Endothelial cell of umbilical vein (primary cell): ENCODE data around the gene KMT2C. TPM values are rescaled to one million over a fixed set of nuclear protein-coding genes. Genes with fewer than 3 reads are reported as not detected.
"Not testable (repeated sequence)": the region's sequence is repeated elsewhere in the genome, so short reads cannot be mapped to it uniquely, and the experiment has no call there.

Experiments
- BruUV-seq: library from RNA; stranded (reverse); fragments of 400-500 nt; replicated peaks from 2 replicates; lab custom pipeline; 2021; lab: Mats Ljungman, UMichigan
- CTCF ChIA-PET: fragments of 300-600, 350-600 bp; sonication (Branson Sonifier 250); formaldehyde crosslinking; loops from one replicate; lab custom pipeline; 2021; ENCODE audit warnings: antibody characterized with exemption, inconsistent platforms; lab: Charles Lee
- POLR2A ChIA-PET: fragments of 300-600, 350-600 bp; sonication (Branson Sonifier 250); formaldehyde crosslinking; loops from one replicate; lab custom pipeline; 2021; ENCODE audit warnings: antibody characterized with exemption, inconsistent platforms; lab: Charles Lee
- DNase-seq: peaks from one replicate; pipeline ENCODE4 v3.0.0-alpha.2; 2011; ENCODE audit warnings: low read depth, low spot score
- FAIRE-seq: peaks from 2 replicates; lab custom pipeline; 2011; peaks lifted over from hg19 to GRCh38; lab: Jason Lieb, UNC
- H2AFZ ChIP-seq: 2 replicates; pipeline ENCODE4 v1.6.0; 2012; ENCODE audit warnings: low read depth, low read length, control low read depth, inconsistent platforms
- H3K27ac ChIP-seq: 2 replicates; pipeline ENCODE4 v1.5.1; 2011; ENCODE audit warnings: low read depth, mild to moderate bottlenecking, control low read depth, low read length, moderate library complexity; ENCODE audit not compliant: insufficient read depth
- H3K27me3 ChIP-seq, 2 experiments: 2 replicates each; pipeline versions ENCODE4 v1.6.0 to v1.6.1; 2011; ENCODE audit warnings: low read length in 2 of 2, mixed read lengths in 1 of 2; ENCODE audit not compliant: control insufficient read depth in 2 of 2, insufficient read depth in 2 of 2
- H3K36me3 ChIP-seq, 2 experiments: 2 replicates in 1 of 2; 3 replicates in 1 of 2; pipeline ENCODE4 v1.5.1; 2011; ENCODE audit warnings: low read length in 2 of 2, mild to moderate bottlenecking in 1 of 2, moderate library complexity in 1 of 2; ENCODE audit not compliant: control insufficient read depth in 2 of 2, insufficient read depth in 2 of 2; ENCODE audit errors: extremely low read depth in 1 of 2
- H3K4me1 ChIP-seq: 3 replicates; pipeline ENCODE4 v1.5.1; 2011; ENCODE audit warnings: mild to moderate bottlenecking, low read length; ENCODE audit not compliant: control insufficient read depth, insufficient read depth; ENCODE audit errors: extremely low read depth
- H3K4me2 ChIP-seq: 2 replicates; pipeline ENCODE4 v1.6.1; 2011; ENCODE audit warnings: low read length, control low read depth, mixed read lengths; ENCODE audit not compliant: insufficient read depth
- H3K4me3 ChIP-seq, 3 experiments: fragments of 200-600 bp in 1 of 3; sonication (generic), shearing (Covaris generic) in 1 of 3; replicated peaks in 1 of 3; 2 replicates each; pipeline ENCODE4 v1.5.1; 2011 to 2016; ENCODE audit warnings: control low read depth in 3 of 3, low read length in 3 of 3, mild to moderate bottlenecking in 2 of 3, inconsistent platforms in 1 of 3, low read depth in 1 of 3, moderate library complexity in 1 of 3; ENCODE audit not compliant: insufficient read depth in 1 of 3
- H3K79me2 ChIP-seq: 2 replicates; pipeline ENCODE4 v1.6.0; 2012; ENCODE audit warnings: low read length, inconsistent platforms; ENCODE audit not compliant: control insufficient read depth, insufficient read depth
- H3K9ac ChIP-seq: replicated peaks from 2 replicates; pipeline ENCODE3; 2011; ENCODE audit warnings: low read length, control low read depth; ENCODE audit not compliant: insufficient read depth; ENCODE audit errors: extremely low read depth
- H3K9me1 ChIP-seq: replicated peaks from 3 replicates; pipeline ENCODE4 v1.6.0; 2011; ENCODE audit warnings: mild to moderate bottlenecking, low read length; ENCODE audit not compliant: control insufficient read depth, insufficient read depth; ENCODE audit errors: extremely low read depth
- H3K9me3 ChIP-seq: replicated peaks from 2 replicates; pipeline ENCODE4 v1.5.1; 2012; ENCODE audit warnings: low read length, inconsistent platforms; ENCODE audit not compliant: control insufficient read depth, insufficient read depth
- H4K20me1 ChIP-seq: replicated peaks from 2 replicates; pipeline ENCODE3; 2011; ENCODE audit warnings: mild to moderate bottlenecking, low read length; ENCODE audit not compliant: control insufficient read depth, insufficient read depth; ENCODE audit errors: extremely low read depth
- EZH2 ChIP-seq: IDR thresholded peaks from 2 replicates; pipeline ENCODE4 v1.6.1; 2012; ENCODE audit warnings: borderline replicate concordance, low read depth, mild to moderate bottlenecking, moderate library complexity, low read length, inconsistent platforms; ENCODE audit not compliant: severe bottlenecking
- FOS ChIP-seq: IDR thresholded peaks from 2 replicates; pipeline ENCODE4 v1.6.1; 2011; ENCODE audit warnings: mild to moderate bottlenecking, low read length, moderate library complexity, borderline replicate concordance; ENCODE audit not compliant: insufficient read depth
- GATA2 ChIP-seq: IDR thresholded peaks from 2 replicates; pipeline ENCODE4 v1.7.0; 2011; ENCODE audit warnings: low read depth, mild to moderate bottlenecking, moderate library complexity, mixed read lengths, low read length; ENCODE audit not compliant: insufficient read length, insufficient read depth
- JUN ChIP-seq: IDR thresholded peaks from 2 replicates; pipeline ENCODE4 v1.6.1; 2011; ENCODE audit warnings: borderline replicate concordance, low read depth; ENCODE audit not compliant: insufficient read length, insufficient read depth
- MAX ChIP-seq: IDR thresholded peaks from 2 replicates; pipeline ENCODE4 v1.6.1; 2011; ENCODE audit not compliant: insufficient read depth, insufficient read length
- MYC ChIP-seq: IDR thresholded peaks from one replicate; pipeline ENCODE4 v1.6.1; 2011; ENCODE audit warnings: mild to moderate bottlenecking, low read depth, low read length
- POLR2A ChIP-seq: IDR thresholded peaks from 2 replicates; pipeline ENCODE4 v1.6.1; 2012; ENCODE audit warnings: low read depth, mild to moderate bottlenecking, control low read depth, low read length
- POLR2AphosphoS5 ChIP-seq: IDR thresholded peaks from 2 replicates; pipeline ENCODE4 v1.6.1; 2012; ENCODE audit warnings: low read depth, mild to moderate bottlenecking, control low read depth, low read length, moderate library complexity; ENCODE audit not compliant: insufficient read depth
- dilution Hi-C: fragments of 300-500 bp; cut with MboI; formaldehyde crosslinking; loops from one replicate; pipeline ENCODE4 v1.15.0; 2019; ENCODE audit warnings: low sequenced_read_pairs; ENCODE audit not compliant: extremely low pct_ligation_motif_present
- intact Hi-C: fragments of 100-400 bp; cut with micrococcal nuclease; formaldehyde crosslinking; loops from one replicate; pipeline ENCODE4 v1.10.0; 2022
- polyA plus RNA-seq, 4 experiments: library from polyadenylated mRNA; depleted of rRNA in 3 of 4; stranded (reverse) in 3 of 4; unstranded in 1 of 4; fragments of >200 nt; gene quantifications; 2 replicates each; pipeline versions ENCODE4 v1.2.1 to v1.2.3, GENCODE V29; 2011 to 2012; ENCODE audit warnings: missing spikeins in 1 of 4
- total RNA-seq: library from RNA; stranded (reverse); gene quantifications from 2 replicates; pipeline ENCODE4 v1.2.3, GENCODE V29; 2021
- TF ChIP-seq, protein P1 (sequence below), 2 donors: IDR thresholded peaks; 1 replicate in 1 of 2; 2 replicates in 1 of 2; pipeline ENCODE4 v1.5.1; 2011; ENCODE audit warnings: low read length in 2 of 2, mild to moderate bottlenecking in 2 of 2, moderate library complexity in 2 of 2, control low read depth in 1 of 2, inconsistent platforms in 1 of 2, low read depth in 1 of 2; ENCODE audit not compliant: insufficient read depth in 1 of 2; ENCODE audit errors: extremely low read depth in 1 of 2

Gene KMT2C
- total and polyA plus RNA-seq, 2 donors (not counting 3 experiments of a cell fraction or from before 2014, with no cell fraction given) = 8.0 to 53.7 TPM

GRCh38 chr7:152307902-152308301, 127.9 kb downstream of the KMT2C start:
- Histone ChIP-seq H3K27ac (no peak overlapping the region), H3K9me1 (no peaks in the 10 kb centered on the region), H3K4me3 (no peak overlapping the region), H2AFZ (no peak overlapping the region), H3K27me3 (no peaks in the 10 kb centered on the region), H3K9me3 (no peaks in the 10 kb centered on the region), H3K4me2 (no peak overlapping the region), H3K9ac (no peak overlapping the region), H4K20me1 (no peaks in the 10 kb centered on the region), H3K79me2 (peaks cover 4% of the 10 kb centered on the region), H3K4me1 (no peaks in the 10 kb centered on the region), H3K36me3 (peaks cover 3 to 4% of the 10 kb centered on the region in 2 experiments)
- FAIRE-seq (no peak), DNase-seq (no peak)
- TF ChIP-seq FOS (no peak), GATA2 (no peak), MAX (no peak), JUN (no peak), EZH2 (no peak), POLR2A (no peak), POLR2AphosphoS5 (no peak), MYC (no peak)
- TF ChIP-seq, protein P1, sequence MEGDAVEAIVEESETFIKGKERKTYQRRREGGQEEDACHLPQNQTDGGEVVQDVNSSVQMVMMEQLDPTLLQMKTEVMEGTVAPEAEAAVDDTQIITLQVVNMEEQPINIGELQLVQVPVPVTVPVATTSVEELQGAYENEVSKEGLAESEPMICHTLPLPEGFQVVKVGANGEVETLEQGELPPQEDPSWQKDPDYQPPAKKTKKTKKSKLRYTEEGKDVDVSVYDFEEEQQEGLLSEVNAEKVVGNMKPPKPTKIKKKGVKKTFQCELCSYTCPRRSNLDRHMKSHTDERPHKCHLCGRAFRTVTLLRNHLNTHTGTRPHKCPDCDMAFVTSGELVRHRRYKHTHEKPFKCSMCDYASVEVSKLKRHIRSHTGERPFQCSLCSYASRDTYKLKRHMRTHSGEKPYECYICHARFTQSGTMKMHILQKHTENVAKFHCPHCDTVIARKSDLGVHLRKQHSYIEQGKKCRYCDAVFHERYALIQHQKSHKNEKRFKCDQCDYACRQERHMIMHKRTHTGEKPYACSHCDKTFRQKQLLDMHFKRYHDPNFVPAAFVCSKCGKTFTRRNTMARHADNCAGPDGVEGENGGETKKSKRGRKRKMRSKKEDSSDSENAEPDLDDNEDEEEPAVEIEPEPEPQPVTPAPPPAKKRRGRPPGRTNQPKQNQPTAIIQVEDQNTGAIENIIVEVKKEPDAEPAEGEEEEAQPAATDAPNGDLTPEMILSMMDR (IDR thresholded peaks at IDR 0.05; ENCODE audit: extremely low read depth in 1 of 2, insufficient read depth in 1 of 2, low read depth in 1 of 2, low read length in 2 of 2) = no peak
- BruUV-seq = no TSS peak
- POLR2A ChIA-PET = no interaction called here
- intact Hi-C loops (no loop called here), dilution Hi-C loops (no loop called here)
- CTCF ChIA-PET = interaction anchor here (0.5 kb wide), 1 partner anchor 10 kb away, joined by 4 read pairs; no protein-coding TSS in a partner anchor

- POLR2A ChIA-PET, H3K79me2 ChIP-seq, H3K27me3 ChIP-seq, intact Hi-C loops, FAIRE-seq, dilution Hi-C loops, H3K4me2 ChIP-seq, H4K20me1 ChIP-seq, H3K27ac ChIP-seq, DNase-seq, H2AFZ ChIP-seq, H3K9me3 ChIP-seq, BruUV-seq, CTCF ChIA-PET, H3K9me1 ChIP-seq, H3K4me1 ChIP-seq, H3K9ac ChIP-seq, H3K4me3 ChIP-seq, H3K36me3 ChIP-seq: not testable (repeated sequence)
These were observed 136.2 kb downstream of the KMT2C start for GRCh38 chr7:152299542-152300143.
